Activated naive CD4-positive, alpha-beta T cell treated with Interleukin-2 at 50 U/mL for 16 hours (primary cell): ENCODE data around the gene PARD6G.
A peak's percentile ranks its signal among the peaks of the same experiment; 100 is the strongest.

Source experiments
- DNase-seq: peaks from one replicate; pipeline ENCODE4 v3.0.0-alpha.2; 2020

Gene PARD6G

DNA sequence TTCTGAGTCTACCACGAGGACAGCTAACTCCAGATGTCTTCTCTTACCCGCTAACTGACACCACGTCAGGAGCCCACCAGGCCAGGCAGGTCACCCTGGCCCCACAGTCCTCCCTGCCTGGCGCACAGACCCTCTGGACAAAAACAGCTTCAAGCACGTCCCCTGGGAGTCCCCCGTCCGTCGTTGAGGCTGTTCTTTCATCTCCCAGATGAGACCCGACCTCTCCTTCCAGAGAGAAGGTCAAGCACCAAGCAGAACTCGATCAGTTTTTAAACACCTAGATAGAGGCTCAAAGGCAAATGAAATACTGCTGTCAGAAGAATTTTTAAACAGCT lies 57.8 kb downstream of the PARD6G start:
- no peak for DNase-seq

DNA sequence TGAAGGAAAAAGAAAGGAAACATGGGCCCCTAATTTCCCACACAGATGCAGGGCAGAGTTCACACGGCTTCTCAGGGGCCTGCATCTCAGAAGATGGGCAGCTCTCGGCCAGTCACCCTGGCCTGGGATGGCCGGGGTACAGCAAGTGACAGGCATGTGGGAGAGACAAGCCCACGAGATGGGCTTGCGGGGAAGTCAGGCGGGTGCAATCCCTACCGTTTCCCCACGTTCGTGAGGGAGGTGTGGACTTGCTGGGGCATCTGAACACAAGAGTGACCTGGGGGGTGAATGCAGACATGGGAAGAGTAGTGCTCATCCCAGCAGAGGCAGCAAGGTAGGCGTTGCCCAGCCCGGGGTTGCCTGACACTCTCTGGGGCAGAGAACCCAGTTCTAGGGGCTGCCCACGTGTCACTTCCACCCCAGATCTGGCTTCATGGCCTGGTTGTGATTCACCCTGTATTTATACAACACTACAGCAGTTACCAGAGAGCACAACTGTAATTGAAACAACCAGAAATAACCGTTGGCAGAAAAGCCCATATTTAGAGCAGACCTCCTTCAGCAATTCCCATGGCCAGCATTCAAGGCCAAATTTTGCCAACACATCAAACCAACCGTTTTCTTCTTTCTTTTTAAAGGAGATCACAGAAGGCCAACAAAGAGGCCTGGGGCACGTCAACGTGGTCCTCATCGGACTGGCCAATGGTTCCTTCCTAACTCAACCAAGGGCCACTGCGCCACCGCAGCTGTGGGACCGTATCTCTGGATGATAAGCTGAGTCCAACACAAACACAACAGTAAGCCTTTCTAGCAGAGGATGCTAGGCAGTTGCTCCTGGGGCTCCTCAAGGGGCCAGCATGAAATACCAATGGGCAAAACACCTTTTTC lies 58.4 kb downstream of the PARD6G start:
- DNase-seq: no peak

DNA sequence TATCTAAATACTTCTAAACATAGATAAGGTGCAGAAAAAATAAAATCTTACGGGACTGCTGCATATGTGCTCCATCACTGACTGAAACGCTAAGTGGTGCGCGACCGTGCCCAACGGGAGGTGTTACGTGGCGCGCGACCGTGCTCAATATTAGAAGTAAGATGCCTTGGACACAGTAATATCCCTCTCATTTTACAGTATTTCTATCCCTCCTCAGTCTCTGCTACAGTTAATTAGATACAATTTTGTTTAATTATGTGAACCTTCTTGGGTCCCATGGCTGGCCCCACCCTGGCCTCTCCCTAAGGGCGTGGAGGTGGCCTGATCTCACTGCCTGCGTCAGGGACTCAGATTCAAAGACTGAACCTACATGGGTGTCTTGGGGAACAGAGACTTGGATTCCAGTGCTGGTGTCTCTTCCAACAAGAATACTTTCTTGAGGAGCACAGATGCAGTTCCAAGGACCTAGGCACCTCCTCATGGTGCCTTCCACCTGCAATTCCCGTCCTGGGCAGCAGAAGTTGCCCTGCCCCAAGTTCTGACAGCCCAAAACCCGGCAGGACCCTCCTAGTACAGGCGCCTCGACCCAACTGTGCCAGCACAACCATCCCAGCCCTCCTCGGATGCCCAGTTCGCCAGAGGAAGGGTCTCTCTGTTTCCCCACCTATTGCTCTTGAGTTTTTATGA lies 59.2 kb downstream of the PARD6G start:
- DNase-seq: no peak

DNA sequence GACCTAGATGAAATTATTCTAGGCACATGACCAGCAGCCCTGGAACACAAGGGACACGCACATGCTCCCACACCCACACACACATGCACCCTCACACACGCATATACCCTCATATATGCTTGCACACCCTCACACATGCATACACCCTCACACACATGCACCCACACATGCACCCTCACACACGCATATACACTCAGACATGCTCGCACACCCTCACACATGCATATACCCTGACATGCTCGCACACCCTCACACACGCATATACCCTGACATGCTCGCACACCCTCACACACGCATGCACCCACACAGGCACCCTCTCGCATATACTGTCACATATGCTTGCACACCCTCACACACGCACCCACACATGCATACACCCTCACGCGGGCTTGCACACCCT lies 61.8 kb downstream of the PARD6G start:
- DNase-seq: no peak

DNA sequence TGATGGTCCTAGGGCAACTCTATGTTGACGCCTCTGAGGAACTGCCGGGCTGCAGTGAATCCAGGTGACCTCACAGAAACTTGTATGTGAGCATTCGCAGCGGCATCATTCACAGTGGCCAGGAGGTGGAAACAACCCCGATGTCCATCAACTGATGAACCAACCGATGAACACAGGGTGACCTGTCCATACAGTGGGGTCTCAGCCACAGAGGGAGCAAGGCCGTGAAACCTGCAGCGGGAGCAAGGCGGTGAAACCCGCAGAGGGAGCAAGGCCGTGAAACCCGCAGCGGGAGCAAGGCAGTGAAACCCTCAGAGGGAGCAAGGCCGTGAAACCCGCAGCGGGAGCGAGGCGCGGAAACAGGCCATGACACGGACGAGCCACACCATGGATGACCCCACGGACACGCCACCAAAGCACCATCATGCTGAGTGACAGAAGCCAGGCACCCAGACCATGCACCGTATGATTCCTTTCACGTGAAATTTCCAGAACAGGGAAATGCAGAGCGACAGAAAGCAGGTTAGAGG lies 63.0 kb downstream of the PARD6G start:
- no peak for DNase-seq

DNA sequence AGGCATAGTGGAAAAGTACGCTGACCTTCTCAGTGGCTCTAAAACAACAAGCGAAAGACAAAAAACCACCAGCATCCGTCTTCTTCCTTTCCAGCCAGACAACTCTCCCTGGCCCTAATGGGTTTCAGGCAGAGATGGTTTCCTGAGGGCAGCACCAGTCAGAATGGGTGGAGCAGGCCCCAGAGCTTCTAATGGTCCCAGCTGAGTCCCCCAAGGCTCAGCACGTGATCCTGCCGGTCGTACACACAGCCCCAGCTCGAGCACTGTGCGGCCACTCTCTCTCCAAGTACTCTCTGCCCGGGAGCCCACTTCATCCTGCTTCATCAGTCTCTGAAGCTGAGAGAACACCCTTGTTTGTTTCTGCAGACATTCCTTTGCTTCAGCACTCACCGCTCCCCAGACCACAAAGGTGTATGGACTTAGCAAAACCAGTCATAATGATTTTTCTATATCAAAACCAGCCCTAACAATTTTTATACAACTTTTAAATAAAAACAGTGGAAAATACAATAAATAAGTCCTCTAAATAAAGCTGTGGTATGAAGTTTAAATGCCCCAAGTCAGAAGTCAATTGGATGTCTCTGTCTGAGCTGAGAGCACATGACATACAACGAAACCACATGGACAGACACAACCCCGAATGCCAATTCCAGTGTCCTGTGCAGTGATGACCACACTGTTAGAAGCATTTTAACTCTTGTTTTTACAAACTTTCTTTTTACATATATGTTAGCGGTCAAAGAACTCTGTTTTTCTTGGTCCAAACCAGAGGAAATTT lies 63.9 kb downstream of the PARD6G start:
- DNase-seq: no peak

DNA sequence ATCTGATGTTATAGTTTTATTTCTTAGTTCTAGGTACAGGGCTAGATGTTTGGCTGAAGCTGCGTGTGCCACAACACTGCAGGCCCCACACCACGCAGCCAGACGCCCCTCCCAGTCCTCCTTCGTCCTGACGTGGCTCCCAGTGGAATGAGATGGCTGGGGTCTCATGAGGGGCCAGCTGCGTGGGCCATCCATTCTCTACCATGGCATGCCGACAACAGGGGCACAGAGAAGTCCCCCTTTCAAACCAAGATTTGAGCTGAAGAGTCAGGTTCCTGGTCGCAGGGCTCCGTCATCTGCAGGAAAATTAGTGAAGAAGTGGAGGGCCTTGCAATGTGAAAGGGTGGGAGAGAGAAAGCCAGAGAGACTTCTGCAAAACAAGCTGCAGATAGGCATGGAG lies 64.5 kb downstream of the PARD6G start:
- no peak for DNase-seq

DNA sequence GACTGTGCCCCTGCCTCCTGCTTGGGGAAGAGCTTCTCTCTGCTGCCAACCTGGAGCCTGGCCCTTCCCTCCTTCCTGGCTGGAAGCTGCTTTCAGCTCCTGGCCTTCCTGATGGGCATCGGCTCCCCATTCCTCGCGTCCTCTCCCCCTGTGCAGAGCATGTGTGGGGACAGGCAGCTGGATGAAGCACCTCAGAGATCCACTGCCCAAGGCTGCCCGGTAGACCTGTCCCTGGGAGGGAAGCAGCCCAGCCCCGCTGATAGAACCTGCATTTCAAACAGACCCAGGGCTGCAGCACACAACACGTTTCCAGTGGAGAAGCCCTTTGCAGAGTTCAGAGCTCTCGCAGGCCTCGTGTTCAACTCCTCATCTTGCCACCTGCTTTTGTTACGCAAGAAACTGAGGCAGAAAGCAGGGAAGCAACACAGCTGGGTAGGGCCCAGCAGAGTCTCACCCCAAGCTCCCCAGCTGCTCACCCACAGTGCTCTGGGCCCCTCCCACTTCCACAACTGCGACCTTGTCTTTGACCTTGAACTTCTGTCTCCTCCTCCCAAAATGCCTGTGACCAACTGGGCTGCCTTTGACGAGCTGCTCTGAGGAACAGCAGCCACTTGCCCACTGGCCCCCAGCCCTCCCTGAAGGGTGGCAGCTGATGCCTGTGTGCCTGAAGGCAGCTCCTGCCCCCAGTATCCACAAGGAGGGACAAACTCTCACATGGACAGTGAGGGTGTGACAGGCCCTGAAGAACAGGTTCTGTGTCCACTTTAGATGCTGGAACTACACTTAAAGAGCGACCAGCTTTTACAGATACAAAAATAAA lies 65.5 kb downstream of the PARD6G start:
- DNase-seq: no peak

DNA sequence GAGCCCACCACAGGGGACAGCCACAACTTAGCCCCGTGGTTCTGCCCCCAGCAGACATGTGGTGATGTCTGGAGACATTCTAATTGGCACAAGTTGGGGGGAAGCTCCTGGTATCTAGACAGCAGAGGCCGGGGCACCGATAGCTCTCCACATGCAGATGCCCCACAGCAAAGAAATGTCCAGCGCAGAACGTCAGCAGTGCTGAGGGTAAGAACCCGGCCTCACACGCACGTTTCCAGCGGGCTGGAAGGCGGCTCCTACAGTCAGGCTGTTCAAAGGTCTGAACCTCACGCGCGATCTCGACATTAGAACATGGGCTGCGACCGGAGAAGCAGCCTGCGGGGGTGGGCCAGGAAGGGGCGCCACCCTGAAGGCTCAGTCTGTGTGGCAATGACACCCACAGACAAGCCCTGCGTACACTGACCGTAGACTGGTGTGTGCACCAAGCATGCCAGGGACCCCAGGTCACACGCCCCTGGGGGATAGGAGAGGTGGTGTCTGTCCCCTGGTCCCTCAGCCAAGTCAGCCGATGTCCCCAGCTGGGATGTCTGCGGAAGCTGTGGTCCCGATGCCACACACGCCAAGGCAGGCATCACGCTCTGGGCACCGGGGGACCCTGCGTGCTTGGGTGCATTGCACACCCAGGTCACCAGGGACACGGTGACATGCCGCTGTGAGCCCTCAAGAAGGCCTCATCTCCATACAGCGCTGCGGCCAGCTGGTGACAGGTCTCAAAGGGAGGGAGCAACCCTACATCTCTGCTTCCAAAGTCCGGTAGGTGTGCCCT lies 66.3 kb downstream of the PARD6G start:
- DNase-seq: no peak

DNA sequence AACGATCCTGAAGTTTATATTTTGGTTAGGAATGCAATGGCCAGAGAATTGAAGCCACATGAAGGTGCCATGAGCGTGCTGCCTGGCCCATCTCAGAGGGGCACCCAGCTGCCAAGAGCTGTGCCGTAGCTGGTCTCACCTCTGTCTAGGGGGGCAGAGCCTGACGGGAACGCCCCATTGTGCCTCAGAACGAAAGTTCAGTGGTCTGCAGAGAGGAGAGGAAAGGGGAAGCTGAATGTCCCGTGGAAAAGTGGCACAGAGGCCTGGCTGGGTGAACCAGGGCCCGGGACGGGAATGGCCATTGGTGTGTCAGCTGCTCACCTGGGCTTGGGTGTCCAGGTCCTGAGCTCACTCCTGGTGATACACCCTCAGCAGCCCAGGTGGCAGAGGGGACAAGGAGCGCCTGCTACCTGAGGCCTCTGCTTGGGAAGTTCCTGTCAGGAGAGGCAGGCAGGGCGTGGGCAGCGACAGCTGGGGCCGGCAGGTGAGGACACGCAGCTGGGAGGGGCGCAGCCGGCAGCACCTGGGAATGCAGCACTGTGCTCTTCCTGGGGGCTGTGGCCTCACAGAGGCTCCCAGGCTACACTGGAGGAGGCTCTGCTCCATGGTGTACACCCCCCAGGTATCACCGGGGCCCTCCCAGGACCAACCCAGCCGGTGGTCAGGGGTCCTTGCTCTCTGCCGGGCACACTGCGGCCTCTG lies 67.3 kb downstream of the PARD6G start:
- DNase-seq: no peak

DNA sequence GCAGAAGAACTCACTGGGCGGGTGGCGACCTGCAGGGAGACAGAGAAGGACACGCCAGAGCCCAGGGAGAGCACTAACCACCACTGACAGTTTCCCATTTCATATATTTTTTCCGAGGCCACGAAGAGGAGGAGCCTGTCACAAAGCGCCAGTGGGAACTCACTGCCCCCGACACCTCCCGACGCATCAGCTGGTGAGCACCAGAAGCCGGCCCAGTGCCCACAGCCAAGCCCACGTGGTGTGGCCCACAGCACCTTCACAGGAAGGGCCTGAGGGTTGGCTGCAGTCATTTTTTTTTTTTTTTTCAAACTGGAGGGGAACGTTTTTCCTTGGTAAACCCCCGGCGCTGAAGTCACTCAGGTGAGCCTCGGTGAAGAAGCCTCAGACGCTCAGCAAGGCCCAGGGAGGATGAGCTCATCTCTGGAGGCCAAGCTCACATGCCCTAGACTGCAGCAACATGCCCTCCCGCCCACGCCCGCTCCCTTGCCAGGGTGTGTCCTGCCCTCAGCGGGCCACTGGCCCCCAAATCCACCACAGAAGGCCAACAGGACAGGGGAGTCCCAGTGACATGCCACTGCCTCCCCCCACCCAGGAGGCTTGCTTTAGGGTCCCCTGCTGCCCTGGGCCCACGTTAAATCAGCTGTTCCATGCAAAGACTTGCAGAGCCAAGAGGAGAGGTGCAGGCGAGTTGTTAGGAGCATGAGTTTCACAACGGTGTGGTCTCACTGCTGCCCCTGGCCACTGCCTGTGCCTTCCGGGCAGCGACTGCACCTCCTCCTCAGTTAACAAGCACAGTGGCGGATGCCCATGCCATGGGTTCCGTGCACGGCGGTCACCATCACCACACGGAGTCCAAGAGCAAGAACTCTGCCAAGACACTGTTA lies 68.1 kb downstream of the PARD6G start:
- DNase-seq: no peak

DNA sequence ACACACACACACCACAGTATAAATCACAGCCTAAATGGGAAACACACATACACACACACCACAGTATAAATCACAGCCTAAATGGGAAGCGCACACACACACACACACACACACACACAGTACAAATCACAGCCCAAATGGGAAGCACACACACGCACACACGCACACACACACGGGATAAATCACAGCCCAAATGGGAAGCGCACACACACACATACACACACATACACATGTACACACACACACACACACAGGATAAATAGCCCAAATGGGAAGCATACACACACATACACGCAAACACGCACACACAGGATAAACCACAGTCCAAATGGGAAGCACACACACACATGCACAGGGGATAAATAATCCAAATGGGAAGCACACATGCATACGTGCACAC lies 70.2 kb downstream of the PARD6G start:
- no peak for DNase-seq

DNA sequence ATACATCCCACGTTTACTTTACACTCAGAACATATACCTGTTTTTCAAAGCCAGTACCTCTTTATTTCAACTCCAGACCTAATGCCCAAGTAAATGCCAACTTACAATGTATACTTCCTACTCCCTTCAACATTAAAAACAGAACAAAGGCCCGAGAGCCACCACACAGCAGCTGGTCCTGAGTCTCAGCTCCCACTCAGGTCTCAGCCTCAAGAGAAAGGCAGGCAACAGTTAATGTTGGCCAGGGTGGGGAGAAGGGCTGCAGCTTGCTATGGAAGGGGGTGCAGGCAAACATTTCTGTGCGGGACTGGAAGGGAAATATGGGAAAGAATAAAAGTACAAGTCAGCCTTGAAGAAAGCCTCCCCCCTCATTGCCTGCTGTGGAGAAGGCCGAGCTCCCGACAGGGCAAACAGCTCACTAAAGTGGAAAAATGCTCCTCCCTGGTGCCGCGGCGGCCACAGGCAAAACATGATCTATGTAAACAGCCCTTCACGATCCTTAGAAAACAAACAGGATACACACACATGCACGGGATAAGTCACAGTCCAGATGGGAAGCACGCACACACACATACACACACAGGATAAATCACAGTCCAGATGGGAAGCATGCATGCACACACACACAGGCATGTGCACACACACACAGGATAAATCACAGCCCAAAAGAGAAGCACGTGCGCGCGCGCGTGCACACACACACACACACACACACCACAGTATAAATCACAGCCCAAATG lies 70.8 kb downstream of the PARD6G start:
- no peak for DNase-seq

DNA sequence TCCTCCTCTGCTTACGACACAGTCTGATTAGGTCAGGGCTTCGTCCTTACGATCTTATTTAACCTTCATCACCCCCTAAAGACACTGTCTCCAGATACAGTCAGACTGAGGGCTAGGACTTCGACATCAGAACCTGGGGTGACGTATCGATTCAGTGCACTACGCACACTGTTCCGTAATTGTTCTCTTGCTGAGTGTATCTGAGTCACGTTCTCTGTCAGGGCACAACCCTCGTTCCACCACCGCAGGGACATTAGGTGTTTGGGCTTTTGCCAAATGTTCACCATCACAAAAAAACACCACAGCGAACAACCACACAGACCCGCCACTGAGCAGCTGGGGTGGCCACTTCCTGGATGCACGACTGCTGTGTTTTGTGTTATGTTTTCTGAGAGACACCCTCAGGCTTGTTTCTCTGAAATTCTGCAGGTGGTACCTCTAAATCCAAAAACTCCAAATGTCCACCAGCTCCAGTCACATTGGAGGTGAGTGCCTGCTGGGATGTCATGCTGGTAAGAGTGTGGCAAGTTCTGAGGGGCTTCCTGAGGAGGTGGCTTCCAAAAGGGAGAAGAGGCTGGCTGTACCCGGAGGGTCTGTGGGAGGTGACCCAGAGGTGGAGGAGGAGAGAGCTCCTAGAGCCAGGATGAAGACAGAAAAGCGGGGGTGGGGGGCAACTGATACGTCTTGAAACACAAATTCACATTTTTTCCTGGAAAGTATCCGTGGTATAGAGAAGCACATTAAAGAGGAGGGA lies 71.7 kb downstream of the PARD6G start:
- peak; percentile 43 for DNase-seq

DNA sequence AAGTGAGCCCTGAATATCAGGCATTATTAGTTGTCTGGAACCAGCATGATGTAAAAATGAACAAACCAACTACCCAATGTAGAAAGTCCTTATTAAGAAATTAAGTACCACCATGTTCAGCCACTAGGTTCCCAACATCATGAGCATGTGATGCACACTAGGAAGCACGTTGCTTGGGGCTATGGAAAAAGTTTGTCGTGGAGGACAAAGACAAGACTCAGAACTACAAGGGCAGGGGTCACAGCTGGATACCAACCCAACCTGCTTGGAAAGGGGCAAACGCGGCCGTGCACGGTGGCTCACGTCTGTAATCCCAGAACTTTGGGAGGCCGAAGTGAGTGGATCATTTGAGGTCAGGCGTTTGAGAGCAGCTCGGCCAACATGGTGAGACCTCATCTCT lies 74.3 kb downstream of the PARD6G start:
- no peak for DNase-seq

DNA sequence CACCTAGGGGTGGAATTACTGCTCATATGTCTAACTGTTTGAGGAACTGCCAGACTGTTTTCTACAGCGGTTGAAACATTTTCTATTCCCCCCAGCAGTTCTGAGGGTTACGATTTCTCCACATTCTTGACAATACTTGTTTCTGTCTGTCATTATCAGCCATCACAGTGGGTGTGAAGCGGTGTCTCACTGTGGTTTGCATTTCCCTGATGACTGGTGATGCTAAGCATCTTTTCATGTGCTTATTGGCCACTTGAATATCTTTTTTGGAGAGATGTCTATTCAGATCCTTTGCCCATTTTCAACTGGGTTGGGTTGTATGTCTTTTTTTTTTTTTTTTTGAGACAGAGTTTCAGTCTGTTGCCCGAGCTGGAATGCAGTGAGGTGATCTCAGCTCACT lies 75.3 kb downstream of the PARD6G start:
- DNase-seq: no peak

DNA sequence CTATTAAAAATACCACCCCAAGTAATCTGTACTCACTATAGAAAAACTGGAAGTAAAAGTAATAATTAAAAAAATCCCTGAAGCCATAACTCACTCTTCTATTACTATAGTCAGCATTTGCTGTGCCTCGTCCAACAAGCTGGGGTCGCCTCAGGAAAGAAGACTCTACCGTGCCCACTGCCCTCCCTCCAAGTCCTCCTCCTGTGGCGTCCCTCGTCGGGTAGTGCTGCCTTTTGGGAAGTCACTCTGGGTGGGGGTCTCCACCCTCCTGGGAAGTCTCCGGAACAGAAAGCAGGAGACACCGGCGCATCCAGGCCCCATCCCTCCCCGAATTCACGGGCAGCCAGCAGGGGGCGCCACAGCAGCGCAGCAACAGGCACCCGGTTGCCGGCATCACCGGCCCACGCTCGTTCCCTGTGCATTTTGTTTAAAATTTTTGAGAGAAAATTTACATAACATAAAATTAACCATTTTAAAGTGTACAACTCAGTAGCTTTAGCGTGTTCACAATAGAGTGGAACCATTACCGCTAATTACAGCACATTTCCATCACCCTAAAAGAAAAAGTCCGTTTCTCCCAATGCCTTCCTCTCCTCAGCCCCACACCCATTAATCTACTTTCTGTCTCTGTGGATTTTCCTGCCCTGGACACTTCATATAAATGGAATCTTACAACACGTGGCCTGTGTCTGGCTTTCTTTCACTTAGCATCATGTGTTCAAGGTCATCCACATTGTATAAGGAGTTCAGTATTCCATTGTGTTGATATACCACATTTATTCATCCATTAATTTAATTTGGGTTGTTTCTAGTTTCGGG lies 76.1 kb downstream of the PARD6G start:
- DNase-seq: peak; percentile 52
